SU-DHL-6 (cell line): ENCODE data around the gene FRY.

Experiments used
- EZH2phosphoT487 ChIP-seq: fragments of 200-600 bp; sonication (generic), shearing (Covaris generic); conservative IDR thresholded peaks from 2 replicates; pipeline ENCODE4 v1.6.1; 2018; ENCODE audit warnings: mild to moderate bottlenecking, antibody characterized with exemption, low read length, moderate library complexity, mixed read lengths
- TF ChIP-seq, protein P1 (sequence below): fragments of 200-600 bp; sonication (generic); IDR thresholded peaks from one replicate; pipeline ENCODE4 v1.5.1; 2017; ENCODE audit warnings: antibody characterized with exemption, mild to moderate bottlenecking, low read length, moderate library complexity; ENCODE audit not compliant: insufficient read depth, poor library complexity, severe bottlenecking

DNA sequence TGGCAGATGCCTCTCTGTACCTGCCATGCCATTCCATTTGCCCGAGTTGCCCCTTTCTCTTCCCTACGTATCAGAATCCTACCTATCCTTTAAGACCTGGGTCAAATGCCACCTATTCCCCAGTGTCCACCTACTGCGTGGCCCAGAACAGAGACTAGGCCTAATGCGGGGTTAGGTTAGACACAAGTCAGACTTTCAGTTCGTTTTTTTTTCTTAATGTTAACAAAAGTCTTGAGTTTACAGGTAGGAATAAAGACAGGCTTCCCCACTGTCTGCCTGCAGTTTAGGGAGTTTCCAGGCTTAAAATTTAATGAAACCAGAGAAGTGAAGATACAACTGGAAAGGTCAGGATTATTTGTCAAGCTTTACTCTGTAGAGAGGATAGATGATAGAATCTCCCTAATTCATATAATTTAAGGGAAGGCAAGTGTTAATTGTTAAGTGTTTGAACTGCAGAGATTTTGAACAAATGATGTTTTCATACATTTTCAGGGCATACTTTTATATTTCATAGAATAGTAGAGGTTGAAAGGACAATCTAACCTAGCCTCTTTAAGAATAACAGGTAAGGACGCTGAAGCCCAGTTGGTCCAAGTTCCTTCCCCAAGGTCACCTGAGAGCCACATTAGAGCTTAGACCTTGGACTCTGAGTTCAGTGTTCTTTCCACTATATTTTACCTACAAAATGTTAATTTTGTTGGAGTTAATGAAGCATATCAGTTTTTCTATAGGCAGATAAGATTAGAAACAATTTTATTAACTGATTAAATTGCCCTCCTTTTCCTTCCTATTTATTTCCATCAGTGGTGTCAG is 35.8 kb downstream of the FRY start:
- TF ChIP-seq, protein P1, sequence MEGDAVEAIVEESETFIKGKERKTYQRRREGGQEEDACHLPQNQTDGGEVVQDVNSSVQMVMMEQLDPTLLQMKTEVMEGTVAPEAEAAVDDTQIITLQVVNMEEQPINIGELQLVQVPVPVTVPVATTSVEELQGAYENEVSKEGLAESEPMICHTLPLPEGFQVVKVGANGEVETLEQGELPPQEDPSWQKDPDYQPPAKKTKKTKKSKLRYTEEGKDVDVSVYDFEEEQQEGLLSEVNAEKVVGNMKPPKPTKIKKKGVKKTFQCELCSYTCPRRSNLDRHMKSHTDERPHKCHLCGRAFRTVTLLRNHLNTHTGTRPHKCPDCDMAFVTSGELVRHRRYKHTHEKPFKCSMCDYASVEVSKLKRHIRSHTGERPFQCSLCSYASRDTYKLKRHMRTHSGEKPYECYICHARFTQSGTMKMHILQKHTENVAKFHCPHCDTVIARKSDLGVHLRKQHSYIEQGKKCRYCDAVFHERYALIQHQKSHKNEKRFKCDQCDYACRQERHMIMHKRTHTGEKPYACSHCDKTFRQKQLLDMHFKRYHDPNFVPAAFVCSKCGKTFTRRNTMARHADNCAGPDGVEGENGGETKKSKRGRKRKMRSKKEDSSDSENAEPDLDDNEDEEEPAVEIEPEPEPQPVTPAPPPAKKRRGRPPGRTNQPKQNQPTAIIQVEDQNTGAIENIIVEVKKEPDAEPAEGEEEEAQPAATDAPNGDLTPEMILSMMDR, result no peak
- TF ChIP-seq EZH2phosphoT487, result no peak
